ENCODE data around the gene ALS2CL. TPM values are rescaled to one million over a fixed set of nuclear protein-coding genes. Genes with fewer than 3 reads are reported as not detected.

ALS2CL gene, protein sequence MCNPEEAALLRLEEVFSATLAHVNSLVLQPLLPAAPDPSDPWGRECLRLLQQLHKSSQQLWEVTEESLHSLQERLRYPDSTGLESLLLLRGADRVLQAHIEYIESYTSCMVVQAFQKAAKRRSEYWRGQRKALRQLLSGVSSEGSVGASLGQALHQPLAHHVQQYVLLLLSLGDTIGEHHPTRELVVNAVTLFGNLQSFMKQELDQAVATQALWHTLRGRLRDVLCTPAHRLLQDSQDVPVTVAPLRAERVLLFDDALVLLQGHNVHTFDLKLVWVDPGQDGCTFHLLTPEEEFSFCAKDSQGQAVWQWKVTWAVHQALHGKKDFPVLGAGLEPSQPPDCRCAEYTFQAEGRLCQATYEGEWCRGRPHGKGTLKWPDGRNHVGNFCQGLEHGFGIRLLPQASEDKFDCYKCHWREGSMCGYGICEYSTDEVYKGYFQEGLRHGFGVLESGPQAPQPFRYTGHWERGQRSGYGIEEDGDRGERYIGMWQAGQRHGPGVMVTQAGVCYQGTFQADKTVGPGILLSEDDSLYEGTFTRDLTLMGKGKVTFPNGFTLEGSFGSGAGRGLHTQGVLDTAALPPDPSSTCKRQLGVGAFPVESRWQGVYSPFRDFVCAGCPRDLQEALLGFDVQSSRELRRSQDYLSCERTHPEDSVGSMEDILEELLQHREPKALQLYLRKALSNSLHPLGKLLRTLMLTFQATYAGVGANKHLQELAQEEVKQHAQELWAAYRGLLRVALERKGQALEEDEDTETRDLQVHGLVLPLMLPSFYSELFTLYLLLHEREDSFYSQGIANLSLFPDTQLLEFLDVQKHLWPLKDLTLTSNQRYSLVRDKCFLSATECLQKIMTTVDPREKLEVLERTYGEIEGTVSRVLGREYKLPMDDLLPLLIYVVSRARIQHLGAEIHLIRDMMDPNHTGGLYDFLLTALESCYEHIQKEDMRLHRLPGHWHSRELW
- 0.85 and 1.2 TPM in 2 replicates for total RNA-seq

DNA sequence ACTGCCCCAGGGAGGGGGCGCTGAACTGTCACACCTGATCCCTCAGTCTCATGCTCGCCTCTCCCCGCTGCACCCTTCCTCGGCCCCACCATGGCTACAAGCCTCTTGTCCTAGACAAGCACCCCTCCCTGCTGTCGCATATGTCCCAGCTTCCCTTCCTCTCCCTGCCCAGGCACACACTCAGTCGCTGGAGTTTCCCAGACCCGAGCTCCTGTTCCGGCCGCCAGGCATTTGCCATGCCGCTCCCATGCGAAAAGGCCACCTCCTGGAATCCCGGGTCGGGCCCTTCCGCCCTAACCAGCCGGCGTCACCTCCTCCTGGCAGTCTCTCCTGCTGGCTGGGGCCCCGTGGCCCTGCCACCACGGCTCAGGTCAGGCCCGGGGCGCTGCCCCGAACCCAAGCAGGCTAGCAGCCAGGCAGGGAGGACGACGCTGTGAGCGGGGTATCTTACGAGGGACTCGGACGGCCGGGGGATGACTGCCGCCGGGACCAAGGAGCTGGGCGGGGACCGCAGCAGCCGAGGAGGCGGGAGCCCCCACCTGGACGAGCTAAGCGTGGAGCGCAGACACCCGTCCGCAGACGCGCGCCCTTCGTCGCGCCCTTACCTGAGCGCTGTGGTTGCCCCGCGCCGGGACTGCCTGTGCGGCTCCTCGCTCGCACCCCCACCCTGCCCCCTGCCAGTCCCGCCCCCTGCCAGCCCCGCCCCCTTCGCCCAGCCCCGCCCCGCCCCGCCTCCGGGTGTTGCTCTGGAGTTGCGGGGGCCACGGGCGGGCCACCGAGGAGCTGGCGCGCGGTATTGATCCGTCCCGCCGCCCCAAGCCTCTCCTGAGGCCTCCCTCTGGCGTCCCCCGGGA is at the start of gene ALS2CL:
TSS of gene ALS2CL (minus strand) at position 642 of the 854 bp plus-strand sequence. CDS start 4,239 bp downstream, outside the sequence.

DNA sequence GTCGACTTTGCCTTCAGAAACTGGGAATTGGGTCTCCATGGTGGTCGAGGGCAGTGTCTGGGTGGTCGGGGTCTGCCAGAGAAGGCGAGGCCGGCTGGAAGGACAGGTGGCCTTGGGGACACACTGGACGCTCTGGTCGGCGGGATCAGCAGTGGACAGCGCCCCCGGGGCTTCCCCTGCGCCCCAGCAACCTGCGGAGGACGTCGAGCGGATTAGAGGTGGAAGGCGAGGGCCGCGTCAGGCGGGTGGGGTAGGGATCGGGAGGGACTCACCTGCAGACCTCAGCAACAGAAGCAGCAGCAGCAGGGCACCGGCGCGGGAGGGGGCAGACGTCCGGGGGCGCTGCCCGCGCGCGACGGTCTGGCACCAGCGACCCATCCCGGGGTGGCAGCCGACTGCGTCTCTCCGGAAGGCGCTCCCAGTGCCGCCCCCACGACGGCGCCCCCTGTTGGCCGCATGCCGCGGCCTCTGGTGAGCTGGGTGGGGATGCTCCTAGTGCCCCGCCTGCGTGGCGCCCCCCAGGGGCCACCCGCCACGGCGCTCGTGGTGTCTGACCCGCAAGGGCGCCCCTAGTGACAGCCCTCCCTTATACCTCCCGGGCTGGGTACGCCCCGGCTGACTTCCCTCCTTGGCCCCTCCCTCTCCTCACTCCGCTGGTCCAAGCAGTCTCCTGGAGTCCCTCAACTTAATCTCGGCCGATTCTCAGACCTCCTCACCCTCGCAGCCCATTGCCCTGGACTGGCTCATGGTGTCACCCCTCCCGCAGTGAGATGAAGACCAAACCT is 24.2 kb upstream of the ALS2CL start, which contains the start of gene PRSS50:
TSS of gene PRSS50 (minus strand) at position 423 of the 785 bp plus-strand sequence. CDS start at position 378, 45 bp downstream.

GRCh38 chr3:46701181-46701939 is 7.9 kb upstream of the ALS2CL start, which contains the start of gene TMIE:
TMIE (plus strand) TSS chr3:46701392; CDS start chr3:46701488, 96 bp downstream.

Other genes starting within 250 kb of the ALS2CL start
- 0.14 TPM in 1 of 2 replicates, not detected in the other for gene LTF, start 228.8 kb downstream of the ALS2CL start, total RNA-seq
- gene RTP3, start 195.7 kb downstream of the ALS2CL start, total RNA-seq, result not detected in 2 replicates
- 6.0 and 6.8 TPM in 2 replicates for gene LRRC2, start 127.4 kb downstream of the ALS2CL start, total RNA-seq
- not detected in 2 replicates for gene FAM240A, start 81.2 kb downstream of the ALS2CL start, total RNA-seq
- 0.09 TPM in 1 of 2 replicates, not detected in the other for gene TMIE, start 7.7 kb upstream of the ALS2CL start, total RNA-seq
- not detected in 2 replicates for gene PRSS50, start 24.2 kb upstream of the ALS2CL start, total RNA-seq
- gene MYL3, start 169.8 kb upstream of the ALS2CL start, total RNA-seq, result not detected in 2 replicates
- under 0.01 and 0.28 TPM in 2 replicates for gene PTH1R, start 184.0 kb upstream of the ALS2CL start, total RNA-seq